Measurements from ENCODE around the gene NPHS2.

NPHS2 gene

DNA sequence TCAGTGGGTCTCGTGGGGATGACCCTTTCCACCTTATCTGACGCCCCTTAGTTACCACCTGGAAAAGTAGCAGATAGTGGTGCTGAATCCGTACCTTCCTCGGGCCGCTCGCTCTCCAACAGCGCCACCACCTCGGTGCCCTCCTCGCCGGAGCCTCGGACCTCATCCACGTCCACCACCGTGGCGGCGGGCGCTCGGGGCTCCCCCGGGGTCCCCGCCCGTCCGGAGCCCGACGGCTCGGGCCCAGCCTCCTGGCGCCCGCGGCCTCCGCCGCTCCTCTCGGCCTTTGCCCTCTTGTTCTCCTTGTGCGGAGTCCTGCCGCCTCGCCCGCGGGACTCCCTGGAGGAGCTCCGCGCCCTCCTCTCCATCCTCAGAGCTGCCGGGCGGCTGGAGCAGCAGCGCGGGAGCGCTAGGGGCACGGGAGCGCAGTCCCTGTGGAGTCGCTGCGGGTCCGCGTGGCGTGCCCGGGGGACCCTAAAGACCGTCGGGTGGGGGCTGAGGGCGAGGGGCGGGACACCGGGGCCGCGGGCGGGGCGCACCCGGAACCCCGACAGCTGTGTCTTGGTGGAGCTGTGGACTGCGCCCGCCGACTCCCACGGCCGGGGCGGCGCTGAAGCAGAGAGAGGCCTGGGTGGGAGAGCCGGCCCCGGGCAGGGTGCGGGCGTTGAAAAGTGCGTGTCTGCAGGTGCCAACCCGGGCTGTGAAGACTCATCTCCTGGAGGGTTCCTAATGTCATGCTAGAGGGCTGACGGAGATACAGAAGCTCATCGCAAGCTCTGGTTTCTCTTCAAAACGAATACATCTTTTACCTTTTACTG lies at the start of gene NPHS2:
NPHS2 (minus strand) TSS at position 452 of the 818 bp plus-strand sequence; CDS start at position 368, 84 bp downstream.
- no peak for DNase-seq

- DNase-seq, result no peak
Measured at GRCh38 chr1:179612361-179612760, 36.6 kb upstream of the NPHS2 start.

GRCh38 chr1:179601093-179601492 lies 25.3 kb upstream of the NPHS2 start:
- DNase-seq, result no peak

GRCh38 chr1:179599623-179600249 lies 24.0 kb upstream of the NPHS2 start:
- DNase-seq, result no peak

GRCh38 chr1:179598631-179599030 lies 22.9 kb upstream of the NPHS2 start:
- no peak for DNase-seq

DNA sequence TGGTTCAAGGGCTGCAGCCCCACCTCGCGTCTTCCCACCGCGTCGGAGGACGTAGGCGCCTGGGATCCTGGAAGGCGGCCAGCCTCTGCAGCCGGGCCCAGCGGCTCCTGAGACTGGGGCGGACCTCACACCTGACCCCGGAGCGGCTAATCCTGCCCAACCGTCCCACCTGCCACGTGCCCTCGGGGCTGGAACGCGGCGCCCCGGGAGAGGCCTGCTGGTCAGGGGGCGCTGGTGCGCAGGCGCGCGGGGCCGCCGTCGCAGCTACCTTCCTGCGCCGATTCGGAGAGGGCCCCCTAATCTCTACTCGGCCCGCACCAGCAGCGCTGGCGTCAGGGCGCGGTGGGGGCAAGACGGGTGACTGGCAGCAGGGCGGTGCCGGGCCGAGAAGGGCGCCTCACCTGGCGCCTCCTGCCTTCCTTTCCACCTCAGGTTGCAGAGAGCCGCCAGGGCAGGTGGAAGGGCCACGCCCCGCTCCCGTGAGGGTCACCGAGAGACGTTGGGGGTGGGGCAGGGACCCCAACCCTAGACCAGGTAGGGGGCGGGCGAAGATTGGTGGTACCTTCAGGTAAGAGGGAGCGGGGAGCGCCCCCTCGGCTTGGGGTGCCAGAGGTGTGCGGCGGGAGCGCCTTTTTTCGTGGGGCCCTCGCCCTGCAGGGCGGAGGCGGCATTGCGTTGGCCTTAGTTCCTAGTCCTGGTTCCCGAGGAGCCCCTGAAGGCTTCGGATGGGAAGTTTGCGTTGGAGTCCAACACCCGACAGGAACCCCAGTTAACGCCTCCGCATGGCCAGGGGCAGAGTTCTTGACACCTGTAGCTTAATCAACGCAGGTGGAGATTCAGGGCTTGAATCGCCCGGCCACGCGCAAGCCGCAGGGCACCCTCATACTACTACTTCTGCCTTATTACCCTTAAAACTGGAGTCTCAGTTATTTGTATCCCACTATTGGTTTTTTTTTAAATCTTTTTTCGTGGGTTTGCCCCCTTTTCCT lies 16.1 kb upstream of the NPHS2 start, which contains the start of gene TDRD5:
TDRD5 (plus strand) TSS at position 241 of the 989 bp plus-strand sequence. CDS start 784 bp downstream, outside the sequence.
- no peak for DNase-seq

- no peak for DNase-seq
Measured at GRCh38 chr1:179591253-179591591, 15.5 kb upstream of the NPHS2 start.

GRCh38 chr1:179590671-179591070 lies 14.9 kb upstream of the NPHS2 start:
- DNase-seq, result no peak

GRCh38 chr1:179589509-179589908 lies 13.8 kb upstream of the NPHS2 start:
- no peak for DNase-seq

DNA sequence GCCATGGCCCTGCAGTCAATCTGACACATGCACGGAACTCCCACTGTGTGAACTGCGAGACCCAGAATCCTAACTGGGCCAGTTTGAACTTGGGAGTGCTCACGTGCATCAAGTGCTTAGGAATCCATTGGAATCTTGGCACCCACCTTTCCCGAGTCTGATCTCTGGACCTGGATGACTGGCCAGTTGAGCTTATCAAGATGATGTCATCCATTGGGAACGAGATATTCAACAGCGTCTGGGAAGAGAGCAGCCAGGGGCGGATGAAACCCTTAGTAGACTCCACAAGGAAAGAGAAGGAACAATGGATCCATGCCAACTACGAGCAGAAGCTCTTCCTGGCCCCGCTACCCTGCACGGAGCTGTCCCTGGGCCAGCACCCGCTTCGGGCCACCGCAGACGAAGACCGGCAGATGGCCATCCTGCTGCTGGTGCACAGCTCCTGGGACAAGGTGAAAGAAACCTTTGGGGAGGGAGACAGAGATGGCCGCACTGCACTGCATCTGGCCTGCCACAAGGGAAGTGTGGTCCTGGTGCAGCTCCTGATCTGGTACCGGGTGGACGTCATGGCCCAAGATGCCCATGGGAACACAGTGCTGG lies 12.8 kb upstream of the NPHS2 start:
- DNase-seq, result no peak

DNA sequence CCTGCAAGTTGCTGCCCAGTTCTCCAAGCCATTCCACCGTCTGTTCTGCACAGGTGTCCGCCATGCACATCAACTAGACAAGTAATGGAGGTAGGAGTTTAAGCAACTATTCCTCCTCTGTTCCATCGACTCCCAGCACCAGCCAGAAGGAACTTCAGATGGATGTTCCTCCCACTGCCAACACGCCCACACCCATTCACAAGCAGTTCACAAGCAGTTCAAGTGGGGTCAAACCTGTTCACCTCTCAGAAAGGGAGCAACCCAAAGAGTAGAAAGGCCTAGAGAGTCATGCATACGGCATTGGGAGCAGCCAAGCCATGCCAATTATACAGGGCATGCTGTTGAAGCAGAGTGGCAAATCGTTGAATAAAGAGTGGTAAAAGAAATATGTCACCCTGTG lies 11.6 kb upstream of the NPHS2 start:
- no peak for DNase-seq

- DNase-seq, result no peak
Measured at GRCh38 chr1:179586107-179586823, 10.5 kb upstream of the NPHS2 start.

GRCh38 chr1:179583771-179584320 lies 8.1 kb upstream of the NPHS2 start:
- no peak for DNase-seq

DNA sequence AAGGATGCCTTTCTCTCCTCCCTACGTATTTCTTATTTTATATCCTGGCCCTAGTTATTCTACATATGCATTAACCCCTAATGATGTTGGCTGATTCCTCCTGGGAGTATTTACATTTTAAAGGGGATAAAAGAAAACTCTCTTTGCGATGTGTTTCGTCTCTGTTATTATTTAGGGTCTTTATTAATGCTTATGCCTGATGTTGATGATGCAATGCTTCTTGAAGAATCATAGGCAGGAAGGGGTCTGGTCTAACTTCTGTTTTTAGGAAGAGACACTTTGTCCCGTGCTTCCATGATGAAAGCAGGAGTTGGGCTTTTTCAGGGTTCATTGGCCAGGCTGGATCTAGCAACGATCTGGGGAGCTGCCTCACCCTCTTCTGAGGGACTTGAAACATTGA lies 761 bp upstream of the NPHS2 start:
- no peak for DNase-seq

DNA sequence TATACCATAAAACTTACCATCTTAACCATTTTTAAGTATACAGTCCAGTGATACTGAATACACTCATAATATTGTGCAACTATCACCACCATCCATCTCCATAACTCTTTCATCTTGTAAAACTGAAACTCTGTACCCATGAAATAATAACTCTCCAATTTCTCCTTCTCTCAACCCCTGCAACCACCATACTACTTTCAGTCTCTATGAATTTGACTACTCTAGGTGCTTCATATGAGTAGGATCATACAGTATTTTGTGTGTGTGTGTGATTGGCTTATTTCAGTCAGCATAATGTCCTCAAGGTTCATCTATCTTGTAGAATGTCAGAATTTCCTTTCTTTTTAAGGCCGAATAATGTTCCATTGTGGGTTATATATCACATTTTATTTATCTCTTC lies 17.7 kb downstream of the NPHS2 start:
- no peak for DNase-seq

DNA sequence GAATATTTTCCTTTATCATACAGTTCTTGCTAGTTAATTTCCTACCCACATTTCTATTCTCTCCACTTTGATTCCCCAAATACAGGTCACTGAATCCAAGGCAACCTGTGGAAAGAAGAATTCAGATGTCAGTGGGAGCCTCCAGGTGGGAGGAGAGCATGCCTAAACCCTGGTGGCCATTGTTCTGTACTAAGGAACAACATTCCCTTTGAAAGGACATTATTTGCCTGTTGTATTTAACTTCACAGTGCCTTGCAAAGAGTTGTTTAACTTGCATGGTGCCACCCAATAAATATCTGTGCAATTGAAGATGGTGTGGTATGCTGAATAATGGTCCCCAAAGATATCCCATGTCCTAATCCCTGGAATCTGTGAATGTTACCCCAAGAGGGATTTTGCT lies 21.3 kb downstream of the NPHS2 start:
- DNase-seq, result no peak

DNA sequence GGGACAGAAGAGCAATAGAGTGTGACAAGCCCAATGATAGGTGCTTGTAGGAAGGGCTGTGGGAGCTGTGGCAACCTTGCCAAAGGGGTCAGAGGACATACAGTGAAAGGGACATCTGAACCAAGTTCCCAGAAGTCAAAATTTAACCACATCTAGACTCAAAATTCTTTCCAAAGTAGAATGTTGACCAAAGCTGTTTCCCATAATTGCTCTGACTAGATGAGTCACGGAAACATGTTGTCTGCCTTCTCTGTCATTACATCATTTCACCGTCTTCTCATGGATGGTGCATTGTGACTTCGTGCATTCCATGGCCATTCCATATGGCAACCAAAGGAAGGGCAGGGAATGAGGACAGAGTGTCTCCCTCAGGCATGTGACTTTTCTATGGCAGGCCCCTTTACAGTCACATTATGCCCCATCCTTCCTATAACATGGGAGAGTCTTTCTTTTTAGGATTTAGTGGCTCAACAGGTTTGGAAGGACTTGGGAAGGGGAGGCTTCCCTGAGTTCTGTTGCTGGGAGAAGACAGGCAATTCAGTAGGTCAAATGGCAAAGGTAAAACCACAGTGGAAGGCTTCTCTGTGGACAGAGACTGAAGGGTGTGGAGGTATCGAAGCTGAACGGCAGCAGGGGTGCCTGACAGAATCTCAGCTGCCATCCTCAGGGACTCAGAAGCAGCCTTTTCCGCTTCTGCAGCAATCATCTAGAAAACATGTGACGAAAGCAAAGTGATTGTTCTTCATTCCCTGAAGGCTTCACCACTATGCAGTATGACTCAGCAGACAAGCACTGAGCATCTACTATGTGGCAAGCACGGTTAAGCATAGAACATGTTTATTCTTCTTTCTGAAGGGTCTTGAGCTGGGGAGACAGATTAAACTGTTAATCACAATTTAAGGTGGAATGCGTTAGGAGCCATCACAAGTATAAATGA lies 24.7 kb downstream of the NPHS2 start:
- no peak for DNase-seq

- DNase-seq, result no peak
Measured at GRCh38 chr1:179549368-179549700, 26.4 kb downstream of the NPHS2 start.

DNA sequence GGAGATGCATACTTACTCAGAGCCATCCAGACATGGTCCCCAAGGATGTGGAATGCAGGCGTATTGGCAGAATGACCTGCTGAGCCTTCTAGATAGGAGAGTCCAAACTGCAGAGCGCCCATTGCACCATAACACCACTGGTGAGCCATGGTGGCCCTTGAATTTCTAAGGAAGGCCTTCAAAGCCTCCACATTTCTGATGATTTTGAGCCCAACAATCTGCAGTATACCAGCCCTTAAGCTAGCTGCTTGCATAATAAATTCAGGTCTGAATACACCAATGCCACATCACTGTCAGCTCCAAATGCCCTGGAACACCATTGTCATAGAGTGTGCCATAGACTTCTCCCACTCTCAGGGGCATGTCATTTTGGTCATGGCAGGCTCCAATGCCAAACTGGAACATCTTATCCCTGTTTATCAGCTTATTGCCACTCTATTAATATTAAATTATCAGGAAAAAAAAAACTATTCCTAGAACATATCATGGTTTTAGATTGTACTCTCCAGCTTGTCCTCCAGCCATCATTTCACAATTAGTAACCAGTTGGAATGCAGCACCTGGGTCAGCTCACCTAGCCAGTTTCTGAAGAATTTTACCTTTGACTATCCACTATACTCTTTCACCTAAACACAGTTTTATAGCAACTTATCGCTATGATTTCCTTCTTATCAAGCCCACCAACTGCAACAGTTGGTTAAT lies 26.9 kb downstream of the NPHS2 start:
- no peak for DNase-seq

DNA sequence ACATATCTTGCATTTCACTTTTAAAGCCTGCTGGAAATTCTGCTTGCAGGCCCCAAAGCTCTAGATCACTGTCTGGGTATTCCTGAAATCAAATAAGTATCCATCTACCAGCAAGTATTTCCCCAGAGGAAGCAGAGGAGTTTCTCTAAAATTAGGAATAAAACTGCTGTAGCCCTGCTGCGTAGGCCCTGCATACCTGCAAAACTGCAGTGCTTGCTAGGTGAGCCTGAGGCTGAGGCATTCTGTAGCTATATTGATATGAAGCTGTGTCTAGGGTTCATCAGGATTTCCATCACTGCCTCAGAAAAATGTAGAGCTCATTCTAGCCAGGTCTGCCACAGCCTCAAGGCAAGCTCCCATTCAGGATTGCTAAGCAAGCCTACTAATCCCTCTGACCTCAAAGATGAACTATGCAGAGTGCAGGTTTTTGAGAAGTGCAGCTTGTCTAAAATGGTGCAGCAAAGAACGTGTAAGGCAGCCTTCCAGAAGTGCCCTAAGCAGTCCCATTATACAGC lies 28.7 kb downstream of the NPHS2 start:
- no peak for DNase-seq
